HEK293 (cell line): ENCODE data around the gene THSD4.

Source experiments
- CTCF ChIA-PET: fragments of 350-600 bp; formaldehyde crosslinking; extraction: SDS; loops from one replicate; lab custom pipeline; 2021; ENCODE audit warnings: antibody characterized with exemption; lab: Yijun Ruan, JAX
- POLR2A ChIA-PET: fragments of 300-600 bp; formaldehyde crosslinking; extraction: SDS; loops from one replicate; lab custom pipeline; 2020; ENCODE audit warnings: antibody characterized with exemption, inconsistent platforms; lab: Yijun Ruan, JAX
- H3K27ac ChIP-seq: fragments of 200-500 bp; sonication (Bioruptor generic); 2 replicates; pipeline ENCODE4 v1.5.1; 2014; ENCODE audit warnings: low read depth, low read length, control low read depth, inconsistent platforms; ENCODE audit errors: extremely low read depth
- H3K36me3 ChIP-seq, 2 experiments: fragments of 200-500 bp in 1 of 2; sonication (Bioruptor generic) in 1 of 2; 1 replicate in 1 of 2; 2 replicates in 1 of 2; pipeline ENCODE4 v1.5.1; 2014 to 2017; ENCODE audit warnings: inconsistent platforms in 2 of 2, low read length in 2 of 2; ENCODE audit not compliant: control insufficient read depth in 2 of 2, insufficient read depth in 1 of 2
- H3K4me1 ChIP-seq: fragments of 200-500 bp; sonication (Bioruptor generic); 2 replicates; pipeline ENCODE4 v1.5.1; 2014; ENCODE audit warnings: mild to moderate bottlenecking, low read length, inconsistent platforms; ENCODE audit not compliant: control insufficient read depth, insufficient read depth
- H3K4me3 ChIP-seq: 2 replicates; pipeline ENCODE4 v1.5.1; 2011; ENCODE audit warnings: low read depth, mild to moderate bottlenecking, control low read depth, low read length, moderate library complexity
- H3K9me3 ChIP-seq: fragments of 200-500 bp; sonication (Bioruptor generic); 2 replicates; pipeline ENCODE4 v1.5.1; 2014; ENCODE audit warnings: low read depth, low read length, inconsistent platforms; ENCODE audit not compliant: control insufficient read depth, insufficient read depth
- EGR2 ChIP-seq: fragments of 450-650 bp; formaldehyde crosslinking; IDR thresholded peaks from 2 replicates; pipeline ENCODE4 v1.5.1; 2016; ENCODE audit warnings: low read depth, missing biosample characterization, missing genetic modification characterization
- KLF1 ChIP-seq: fragments of 450-650 bp; formaldehyde crosslinking; IDR thresholded peaks from 2 replicates; pipeline ENCODE4 v1.5.1; 2016; ENCODE audit warnings: missing biosample characterization, missing genetic modification characterization
- KLF8 ChIP-seq: fragments of 450-650 bp; formaldehyde crosslinking; IDR thresholded peaks from 2 replicates; pipeline ENCODE4 v1.5.1; 2016; ENCODE audit warnings: missing biosample characterization, missing genetic modification characterization
- OSR2 ChIP-seq: fragments of 450-650 bp; formaldehyde crosslinking; IDR thresholded peaks from 2 replicates; pipeline ENCODE4 v1.5.1; 2016; ENCODE audit warnings: missing biosample characterization, missing genetic modification characterization
- PRDM1 ChIP-seq: fragments of 450-650 bp; formaldehyde crosslinking; IDR thresholded peaks from 2 replicates; pipeline ENCODE4; 2016; ENCODE audit warnings: missing biosample characterization, missing genetic modification characterization
- PRDM4 ChIP-seq: fragments of 450-650 bp; formaldehyde crosslinking; IDR thresholded peaks from 2 replicates; pipeline ENCODE4 v1.5.1; 2017; ENCODE audit warnings: missing biosample characterization, missing genetic modification characterization
- TSHZ1 ChIP-seq: fragments of 450-650 bp; formaldehyde crosslinking; IDR thresholded peaks from 2 replicates; pipeline ENCODE4 v1.5.1; 2016; ENCODE audit warnings: missing biosample characterization, missing genetic modification characterization, borderline replicate concordance
- ZBTB20 ChIP-seq: fragments of 450-650 bp; formaldehyde crosslinking; IDR thresholded peaks from 2 replicates; pipeline ENCODE4 v1.5.1; 2016; ENCODE audit warnings: missing biosample characterization, missing genetic modification characterization
- ZBTB48 ChIP-seq: fragments of 450-650 bp; formaldehyde crosslinking; IDR thresholded peaks from 2 replicates; pipeline ENCODE4 v1.5.1; 2016; ENCODE audit warnings: missing biosample characterization, missing genetic modification characterization
- ZBTB8A ChIP-seq: fragments of 450-650 bp; formaldehyde crosslinking; IDR thresholded peaks from 2 replicates; pipeline ENCODE4 v1.5.1; 2016; ENCODE audit warnings: missing biosample characterization, missing genetic modification characterization
- ZFHX2 ChIP-seq: fragments of 450-650 bp; formaldehyde crosslinking; conservative IDR thresholded peaks from 2 replicates; pipeline ENCODE4 v1.5.1; 2016; ENCODE audit warnings: missing biosample characterization, missing genetic modification characterization
- ZIC2 ChIP-seq: fragments of 450-650 bp; formaldehyde crosslinking; IDR thresholded peaks from 2 replicates; pipeline ENCODE4 v1.5.1; 2016; ENCODE audit warnings: missing biosample characterization, missing genetic modification characterization
- ZNF132 ChIP-seq: fragments of 450-650 bp; formaldehyde crosslinking; IDR thresholded peaks from 2 replicates; pipeline ENCODE4 v1.5.1; 2017; ENCODE audit warnings: missing biosample characterization, missing genetic modification characterization, borderline replicate concordance
- ZNF341 ChIP-seq: fragments of 450-650 bp; formaldehyde crosslinking; IDR thresholded peaks from 2 replicates; pipeline ENCODE4; 2016; ENCODE audit warnings: low read depth, missing biosample characterization, missing genetic modification characterization
- ZNF423 ChIP-seq: fragments of 450-650 bp; formaldehyde crosslinking; IDR thresholded peaks from 2 replicates; pipeline ENCODE4 v1.5.1; 2016; ENCODE audit warnings: missing biosample characterization, missing genetic modification characterization
- ZNF561 ChIP-seq: fragments of 450-650 bp; IDR thresholded peaks from 2 replicates; pipeline ENCODE4 v1.5.1; 2018; ENCODE audit warnings: missing biosample characterization, missing genetic modification characterization, borderline replicate concordance
- ZNF670 ChIP-seq: fragments of 450-650 bp; formaldehyde crosslinking; IDR thresholded peaks from 2 replicates; pipeline ENCODE4 v1.5.1; 2016; ENCODE audit warnings: missing biosample characterization, missing genetic modification characterization, low read depth
- ZNF692 ChIP-seq: fragments of 450-650 bp; formaldehyde crosslinking; IDR thresholded peaks from 2 replicates; pipeline ENCODE4 v1.5.1; 2016; ENCODE audit warnings: missing biosample characterization, missing genetic modification characterization
- ZNF843 ChIP-seq: fragments of 450-650 bp; formaldehyde crosslinking; IDR thresholded peaks from 2 replicates; pipeline ENCODE4 v1.5.1; 2016; ENCODE audit warnings: missing biosample characterization, missing genetic modification characterization
- ZSCAN23 ChIP-seq: fragments of 450-650 bp; formaldehyde crosslinking; IDR thresholded peaks from 2 replicates; pipeline ENCODE4 v1.5.1; 2016; ENCODE audit warnings: missing biosample characterization, missing genetic modification characterization

The THSD4 gene

DNA sequence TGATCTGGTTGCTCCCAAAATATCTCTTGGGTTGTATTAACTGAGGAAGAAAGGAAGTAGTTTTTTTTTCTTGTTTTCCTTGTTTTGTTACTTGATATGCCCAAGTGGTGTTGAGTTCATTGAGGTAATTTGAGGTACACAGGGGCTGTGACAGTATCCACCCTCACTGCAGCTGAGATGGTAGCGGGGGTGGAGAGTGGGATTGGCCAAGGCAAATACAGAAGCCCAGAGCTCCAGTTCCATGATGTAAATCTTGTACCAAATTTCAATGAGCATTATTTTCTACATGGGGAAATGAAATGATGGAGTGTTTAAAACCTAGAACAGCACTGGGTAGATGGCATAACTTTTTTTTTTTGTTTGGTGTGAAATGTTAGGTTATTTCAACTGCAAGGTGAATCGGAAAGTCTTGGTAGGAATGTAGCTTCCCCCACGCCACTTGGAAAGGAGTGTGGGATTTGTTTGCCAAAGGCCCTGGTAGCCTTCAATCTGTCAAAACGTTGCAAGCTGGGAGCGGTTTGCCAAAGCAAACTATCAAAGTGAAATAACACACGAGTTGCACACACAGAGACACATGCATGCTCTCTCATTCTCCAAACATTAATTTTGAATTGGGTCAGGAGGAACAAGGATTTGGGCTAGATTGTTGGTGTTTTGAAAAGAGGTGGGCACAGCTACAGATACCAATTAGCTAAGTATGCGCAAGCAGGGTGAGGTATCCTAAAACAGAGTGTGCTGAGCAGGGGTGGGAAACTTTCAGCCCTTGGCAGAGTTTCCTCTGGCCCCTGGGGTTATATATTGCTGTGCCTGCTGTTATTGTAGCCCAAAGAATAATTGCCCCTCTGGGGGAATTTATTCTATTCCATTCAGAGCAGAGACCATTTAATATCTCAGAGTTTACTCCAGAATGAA is 34.6 kb downstream of the THSD4 start (continued):
- TF ChIP-seq ZNF670 (no peak), ZBTB48 (peak; percentile 60; the same call in 1 of the 2 replicates), PRDM1 (no peak), ZBTB20 (tag by site-specific recombination) (peak; percentile 47), ZSCAN23 (no peak), KLF8 (no peak), ZBTB8A (tag by site-specific recombination) (peak; percentile 72), ZNF132 (tag by site-specific recombination) (no peak), ZNF843 (no peak), ZNF692 (no peak), PRDM4 (no peak), OSR2 (tag by site-specific recombination) (peak; percentile 44), ZIC2 (tag by site-specific recombination) (peak; percentile 82), KLF1 (tag by site-specific recombination) (0 out of 2 replicates have a peak, but pooled peaks have one; percentile 12), ZNF561 (tag by site-specific recombination) (peak; percentile 97), EGR2 (tag by site-specific recombination) (peak; percentile 87), ZFHX2 (tag by site-specific recombination) (peak; percentile 89), ZNF341 (tag by site-specific recombination) (peak; percentile 46; the same call in 1 of the 2 replicates), TSHZ1 (tag by site-specific recombination) (no peak)
- TF ChIP-seq, all 188 proteins: peak for 12

- H3K9me3 ChIP-seq, result no peaks in the 10 kb centered on the region
- ChIA-PET POLR2A (no interaction called here), CTCF (interaction anchor here (0.8 to 1.1 kb wide), 2 partner anchors 34 to 54 kb away, joined by 3 read pairs; no protein-coding TSS in a partner anchor)
- TF ChIP-seq ZNF423, result no peak
- H3K4me1 ChIP-seq, result peaks cover 10% of the 10 kb centered on the region
- no peak overlapping the region for H3K27ac ChIP-seq
- no peaks in the 10 kb centered on the region for H3K36me3 ChIP-seq
- H3K4me3 ChIP-seq, result no peak overlapping the region
Observed at GRCh38 chr15:71151081-71151480, 35.8 kb downstream of the THSD4 start.
